ENCODE measurements around the gene RAPGEF4. TPM values are rescaled to one million over a fixed set of nuclear protein-coding genes. Genes with fewer than 3 reads are reported as not detected.

Gene RAPGEF4
- total RNA-seq, 4 donors from 2014 or later = 3.7 to 8.9 (median 5.2) TPM

DNA sequence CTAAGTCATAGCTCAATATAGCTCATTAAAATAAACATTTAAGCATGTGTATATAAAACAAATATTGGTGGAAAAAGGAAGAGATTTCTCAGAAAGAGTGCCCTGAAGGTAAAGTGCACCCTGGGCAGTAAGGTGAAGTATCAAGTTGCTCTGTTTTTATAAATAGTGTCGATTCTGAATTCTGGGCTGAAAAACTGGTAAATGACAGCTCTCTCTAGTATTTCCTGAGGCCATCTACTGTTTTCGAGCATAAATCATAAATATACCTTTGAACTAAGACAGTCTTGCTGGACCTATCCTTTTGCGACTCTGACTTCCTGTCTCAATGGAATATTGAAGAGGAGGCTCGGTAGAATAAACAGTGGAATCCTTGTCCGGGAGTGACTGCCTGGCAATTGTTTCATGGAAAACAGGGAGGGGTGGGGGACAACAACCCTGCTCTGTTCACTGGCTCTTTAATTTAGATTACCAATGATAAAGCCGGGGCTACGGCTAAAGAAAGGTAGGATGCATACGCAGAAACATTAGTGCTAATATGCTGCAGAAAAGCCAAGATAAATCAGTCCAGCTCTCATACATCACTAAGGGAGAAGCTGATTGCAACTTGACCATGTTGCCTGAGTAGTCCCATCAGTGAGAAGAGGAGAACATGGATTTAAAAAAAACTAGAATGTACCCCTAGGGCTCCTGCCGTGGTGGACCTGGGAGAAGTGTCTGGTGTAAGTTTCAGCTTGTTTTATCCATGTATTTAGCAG lies 124.1 kb downstream of the RAPGEF4 start:
- no peaks in the 10 kb centered on the region for H3K36me3 ChIP-seq
- DNase-seq (ENCODE audit: extremely low spot score) = no peak
- peaks cover 0 to 4% (median 0%) of the 10 kb centered on the region in 4 donors for H3K9me3 ChIP-seq
- 36% methylated on average over 9 of the region's 9 CpGs for WGBS
- H3K27ac ChIP-seq (replicated peaks in 1 of 4) = peak overlapping the region in 1 of 4 donors; percentile 5
- TF ChIP-seq EP300 (IDR thresholded peaks at IDR 0.05) (no peak), POLR2AphosphoS5 (IDR thresholded peaks at IDR 0.05) (no peak), POLR2A (IDR thresholded peaks at IDR 0.05; ENCODE audit: low read depth) (no peak)
- TF ChIP-seq, protein P1, sequence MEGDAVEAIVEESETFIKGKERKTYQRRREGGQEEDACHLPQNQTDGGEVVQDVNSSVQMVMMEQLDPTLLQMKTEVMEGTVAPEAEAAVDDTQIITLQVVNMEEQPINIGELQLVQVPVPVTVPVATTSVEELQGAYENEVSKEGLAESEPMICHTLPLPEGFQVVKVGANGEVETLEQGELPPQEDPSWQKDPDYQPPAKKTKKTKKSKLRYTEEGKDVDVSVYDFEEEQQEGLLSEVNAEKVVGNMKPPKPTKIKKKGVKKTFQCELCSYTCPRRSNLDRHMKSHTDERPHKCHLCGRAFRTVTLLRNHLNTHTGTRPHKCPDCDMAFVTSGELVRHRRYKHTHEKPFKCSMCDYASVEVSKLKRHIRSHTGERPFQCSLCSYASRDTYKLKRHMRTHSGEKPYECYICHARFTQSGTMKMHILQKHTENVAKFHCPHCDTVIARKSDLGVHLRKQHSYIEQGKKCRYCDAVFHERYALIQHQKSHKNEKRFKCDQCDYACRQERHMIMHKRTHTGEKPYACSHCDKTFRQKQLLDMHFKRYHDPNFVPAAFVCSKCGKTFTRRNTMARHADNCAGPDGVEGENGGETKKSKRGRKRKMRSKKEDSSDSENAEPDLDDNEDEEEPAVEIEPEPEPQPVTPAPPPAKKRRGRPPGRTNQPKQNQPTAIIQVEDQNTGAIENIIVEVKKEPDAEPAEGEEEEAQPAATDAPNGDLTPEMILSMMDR (IDR thresholded peaks at IDR 0.05) = no peak
- peak overlapping the region; percentile 5 to 17 (median 12) for H3K4me3 ChIP-seq
- peaks cover 0 to 3% (median 0%) of the 10 kb centered on the region in 4 donors for H3K27me3 ChIP-seq
- peaks cover 0 to 22% (median 10%) of the 10 kb centered on the region in 4 donors for H3K4me1 ChIP-seq
- intact Hi-C loops (cut with DNase I) = no loop called here

DNA sequence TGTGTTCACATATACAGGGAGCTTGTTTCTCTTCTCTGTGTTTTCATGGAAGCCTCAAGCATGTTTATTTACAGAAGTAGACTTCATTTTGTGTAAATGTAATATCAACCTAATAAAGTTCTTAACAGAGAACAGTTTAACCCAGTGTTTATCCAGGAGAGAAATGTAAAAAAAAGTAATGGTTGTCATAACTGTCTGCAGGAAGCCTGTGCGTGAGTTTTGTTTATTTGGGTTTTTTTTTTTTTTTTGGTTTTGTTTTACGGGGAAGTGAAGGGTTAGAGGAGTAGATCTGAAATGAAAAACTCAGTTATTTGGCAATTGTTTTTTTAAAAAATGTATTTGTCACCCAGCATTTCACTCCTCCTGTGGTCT lies 124.7 kb downstream of the RAPGEF4 start:
- H3K4me1 ChIP-seq = peaks cover 0 to 22% (median 10%) of the 10 kb centered on the region in 4 donors
- no peak for DNase-seq (ENCODE audit: extremely low spot score)
- peak overlapping the region in 2 of 4 donors; percentile 5 to 12 for H3K4me3 ChIP-seq
- 43% methylated on average over 2 of the region's 2 CpGs for WGBS
- H3K36me3 ChIP-seq = no peaks in the 10 kb centered on the region
- no peaks in the 10 kb centered on the region for H3K9me3 ChIP-seq
- H3K27me3 ChIP-seq = peaks cover 0 to 3% (median 0%) of the 10 kb centered on the region in 4 donors
- peak overlapping the region in 1 of 4 donors; percentile 5 for H3K27ac ChIP-seq (replicated peaks in 1 of 4)
- TF ChIP-seq POLR2AphosphoS5 (IDR thresholded peaks at IDR 0.05) (no peak), EP300 (IDR thresholded peaks at IDR 0.05) (no peak), POLR2A (IDR thresholded peaks at IDR 0.05; ENCODE audit: low read depth) (no peak)
- TF ChIP-seq, protein P1 (IDR thresholded peaks at IDR 0.05) = no peak
- intact Hi-C loops (cut with DNase I) = no loop called here

DNA sequence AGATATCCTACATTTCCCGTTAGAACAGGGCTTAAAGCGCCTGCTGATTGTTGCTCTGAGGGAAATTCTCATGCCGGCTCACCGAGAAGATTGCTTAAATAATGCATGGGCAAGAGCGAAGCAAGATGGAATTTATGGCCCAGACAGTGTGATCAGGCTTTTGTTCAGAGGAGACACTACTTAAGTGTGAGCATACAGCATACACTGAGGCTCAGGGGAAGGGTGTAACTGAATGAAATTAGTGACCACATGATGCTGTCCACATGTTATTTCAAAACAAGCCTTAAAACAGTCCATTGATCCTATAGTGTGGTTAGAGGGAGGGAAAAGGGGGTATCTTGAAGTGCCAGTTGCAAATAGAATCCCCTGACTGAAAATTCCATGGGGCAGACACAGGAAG lies 125.5 kb downstream of the RAPGEF4 start:
- intact Hi-C loops (cut with DNase I) = no loop called here
- WGBS = 78% methylated on average over 5 of the region's 5 CpGs
- Histone ChIP-seq H3K36me3 (no peaks in the 10 kb centered on the region), H3K27ac (replicated peaks in 1 of 4) (no peak overlapping the region), H3K27me3 (peaks cover 0 to 3% (median 0%) of the 10 kb centered on the region in 4 donors), H3K9me3 (no peaks in the 10 kb centered on the region), H3K4me1 (peaks cover 0 to 22% (median 10%) of the 10 kb centered on the region in 4 donors), H3K4me3 (no peak overlapping the region)
- DNase-seq (ENCODE audit: extremely low spot score) = peak; percentile 45
- TF ChIP-seq POLR2A (IDR thresholded peaks at IDR 0.05; ENCODE audit: low read depth) = no peak
- TF ChIP-seq EP300 (IDR thresholded peaks at IDR 0.05) = no peak

DNA sequence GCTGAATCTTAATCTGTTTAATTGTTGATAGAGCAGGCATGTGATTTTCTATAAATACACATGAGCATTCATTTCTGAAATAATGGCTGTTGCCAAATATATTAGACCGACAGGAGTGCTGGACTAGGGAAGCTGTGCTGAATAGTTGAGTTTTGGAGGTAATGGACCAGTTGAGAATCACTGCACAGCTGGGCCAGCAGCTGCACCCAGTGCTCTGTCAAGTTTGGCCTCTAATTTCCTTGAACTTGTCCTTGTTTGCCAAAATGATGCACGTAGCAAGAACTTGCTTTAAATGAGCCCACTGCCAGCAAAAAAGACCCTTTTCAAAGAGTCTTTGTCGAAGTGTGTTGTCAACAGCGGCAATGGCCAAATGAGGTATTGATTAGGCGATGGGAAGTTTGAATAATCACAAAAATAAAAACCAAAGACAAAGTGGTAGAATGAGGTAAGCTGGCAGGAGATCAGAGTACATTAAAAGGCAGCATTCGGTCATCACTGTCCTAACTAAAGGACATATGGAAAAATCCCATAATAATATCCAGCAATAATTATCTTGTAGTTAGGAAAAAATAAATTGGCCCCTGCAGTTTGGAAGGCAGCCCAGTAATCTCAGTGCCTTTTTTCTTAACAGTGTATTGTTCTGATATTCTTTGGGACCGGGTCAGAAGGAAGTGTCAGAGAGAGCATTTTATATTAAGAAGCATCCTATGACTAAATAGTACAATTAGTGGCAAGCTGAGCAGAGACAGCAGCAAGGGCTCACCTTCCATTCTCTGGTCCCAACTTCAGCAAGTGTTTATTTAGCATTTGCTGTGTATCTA lies 126.2 kb downstream of the RAPGEF4 start:
- intact Hi-C loops (cut with DNase I) = no loop called here
- Histone ChIP-seq H3K4me1 (peaks cover 0 to 22% (median 10%) of the 10 kb centered on the region in 4 donors), H3K4me3 (no peak overlapping the region), H3K9me3 (no peaks in the 10 kb centered on the region), H3K27me3 (peaks cover 0 to 3% (median 0%) of the 10 kb centered on the region in 4 donors), H3K27ac (replicated peaks in 1 of 4) (no peak overlapping the region), H3K36me3 (no peaks in the 10 kb centered on the region)
- no peak for TF ChIP-seq EP300 (IDR thresholded peaks at IDR 0.05)
- TF ChIP-seq POLR2AphosphoS5 (IDR thresholded peaks at IDR 0.05) = no peak
- TF ChIP-seq POLR2A (IDR thresholded peaks at IDR 0.05; ENCODE audit: low read depth) = no peak
- TF ChIP-seq, protein P1 (IDR thresholded peaks at IDR 0.05) = no peak
- DNase-seq (ENCODE audit: extremely low spot score) = peak; percentile 39
- WGBS = 66% methylated on average over 7 of the region's 7 CpGs

DNA sequence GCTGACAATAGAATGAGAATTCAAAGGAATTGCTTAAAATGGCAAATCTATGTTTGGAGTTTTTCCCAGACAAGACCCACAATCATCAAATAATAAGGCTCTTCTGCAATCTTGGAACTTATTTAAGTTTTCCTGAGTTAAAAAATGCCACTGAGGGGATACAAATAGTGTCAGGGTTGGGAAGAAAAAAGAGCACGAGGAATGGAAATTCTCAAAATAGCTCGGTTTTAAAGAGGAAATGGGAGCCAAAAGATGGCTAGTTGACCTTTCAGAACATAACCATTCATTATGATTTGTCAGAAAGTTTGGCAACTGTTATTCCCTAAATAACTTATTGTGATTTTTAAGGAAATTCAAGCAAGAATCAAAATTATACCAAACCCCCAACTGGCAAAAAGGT lies 127.7 kb downstream of the RAPGEF4 start:
- H3K4me1 ChIP-seq = peaks cover 0 to 22% (median 10%) of the 10 kb centered on the region in 4 donors
- no peaks in the 10 kb centered on the region for H3K9me3 ChIP-seq
- H3K4me3 ChIP-seq = no peak overlapping the region
- H3K27ac ChIP-seq (replicated peaks in 1 of 4) = no peak overlapping the region
- intact Hi-C loops (cut with DNase I) = no loop called here
- H3K27me3 ChIP-seq = peaks cover 0 to 3% (median 0%) of the 10 kb centered on the region in 4 donors
- 49% methylated on average over 2 of the region's 2 CpGs for WGBS
- H3K36me3 ChIP-seq = no peaks in the 10 kb centered on the region
- no peak for DNase-seq (ENCODE audit: extremely low spot score)
- TF ChIP-seq POLR2AphosphoS5 (IDR thresholded peaks at IDR 0.05) = no peak
- no peak for TF ChIP-seq POLR2A (IDR thresholded peaks at IDR 0.05; ENCODE audit: low read depth)
- TF ChIP-seq, protein P1 (IDR thresholded peaks at IDR 0.05) = no peak
- TF ChIP-seq EP300 (IDR thresholded peaks at IDR 0.05) = no peak

Measured in esophagus muscularis mucosa (tissue), 4 donors.